HEK293T (cell line): ENCODE data around the gene LAMC1.

Experiments used
- BHLHE40 ChIP-seq: fragments of 450-650 bp; IDR thresholded peaks from 2 replicates; pipeline ENCODE4 v1.6.1; 2016; ENCODE audit warnings: mild to moderate bottlenecking, moderate library complexity, borderline replicate concordance
- ELF4 ChIP-seq: fragments of 450-650 bp; IDR thresholded peaks from 2 replicates; pipeline ENCODE4 v1.6.1; 2017; ENCODE audit warnings: antibody characterized with exemption
- FOXA1 ChIP-seq: fragments of 450-650 bp; IDR thresholded peaks from 2 replicates; pipeline ENCODE4 v1.6.1; 2016; ENCODE audit warnings: mild to moderate bottlenecking
- FOXK2 ChIP-seq: fragments of 450-650 bp; IDR thresholded peaks from 2 replicates; pipeline ENCODE4 v1.6.1; 2016; ENCODE audit warnings: mild to moderate bottlenecking
- FOXM1 ChIP-seq: fragments of 450-650 bp; IDR thresholded peaks from 2 replicates; pipeline ENCODE4 v1.6.1; 2017; ENCODE audit warnings: mild to moderate bottlenecking, borderline replicate concordance
- HDGF ChIP-seq: fragments of 450-650 bp; IDR thresholded peaks from 2 replicates; pipeline ENCODE4 v1.6.1; 2017; ENCODE audit warnings: antibody characterized with exemption, borderline replicate concordance
- L3MBTL2 ChIP-seq: fragments of 450-650 bp; conservative IDR thresholded peaks from 2 replicates; pipeline ENCODE4 v1.6.1; 2016; ENCODE audit warnings: mild to moderate bottlenecking
- LEF1 ChIP-seq: fragments of 450-650 bp; IDR thresholded peaks from 2 replicates; pipeline ENCODE4 v1.6.1; 2017; ENCODE audit warnings: mild to moderate bottlenecking, borderline replicate concordance
- SP1 ChIP-seq: fragments of 450-650 bp; IDR thresholded peaks from 2 replicates; pipeline ENCODE4 v1.6.1; 2017
- SUZ12 ChIP-seq: fragments of 450-650 bp; IDR thresholded peaks from 2 replicates; pipeline ENCODE4 v1.6.1; 2016; ENCODE audit warnings: mild to moderate bottlenecking
- TARDBP ChIP-seq: fragments of 450-650 bp; IDR thresholded peaks from 2 replicates; pipeline ENCODE4 v1.6.1; 2016
- ZNF384 ChIP-seq: fragments of 450-650 bp; IDR thresholded peaks from 2 replicates; pipeline ENCODE4 v1.6.1; 2016
- TF ChIP-seq, protein P1 (sequence below): fragments of 450-650 bp; IDR thresholded peaks from 2 replicates; pipeline ENCODE4 v1.6.1; 2016

GRCh38 chr1:183144752-183145151, 121.5 kb downstream of the LAMC1 start:
- TF ChIP-seq, protein P1, sequence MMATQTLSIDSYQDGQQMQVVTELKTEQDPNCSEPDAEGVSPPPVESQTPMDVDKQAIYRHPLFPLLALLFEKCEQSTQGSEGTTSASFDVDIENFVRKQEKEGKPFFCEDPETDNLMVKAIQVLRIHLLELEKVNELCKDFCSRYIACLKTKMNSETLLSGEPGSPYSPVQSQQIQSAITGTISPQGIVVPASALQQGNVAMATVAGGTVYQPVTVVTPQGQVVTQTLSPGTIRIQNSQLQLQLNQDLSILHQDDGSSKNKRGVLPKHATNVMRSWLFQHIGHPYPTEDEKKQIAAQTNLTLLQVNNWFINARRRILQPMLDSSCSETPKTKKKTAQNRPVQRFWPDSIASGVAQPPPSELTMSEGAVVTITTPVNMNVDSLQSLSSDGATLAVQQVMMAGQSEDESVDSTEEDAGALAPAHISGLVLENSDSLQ, result no peak
- TF ChIP-seq SP1 (no peak), FOXA1 (no peak), BHLHE40 (no peak), SUZ12 (no peak), L3MBTL2 (no peak), LEF1 (no peak), TARDBP (no peak), FOXM1 (no peak), ELF4 (no peak), FOXK2 (no peak), ZNF384 (no peak), HDGF (no peak)
